Measurements from ENCODE around the gene SMIM5. TPM values are rescaled to one million over a fixed set of nuclear protein-coding genes. Genes with fewer than 3 reads are reported as not detected.
A peak's percentile ranks its signal among the peaks of the same experiment; 100 is the strongest.

Gene SMIM5
- total and polyA plus RNA-seq, 9 of the 15 experiments (the other 6 are each of a cell fraction or from before 2014, with no cell fraction given) = 0.08 TPM; not detected in 8

GRCh38 chr17:75666959-75667790 is 33.9 kb downstream of the SMIM5 start, which contains the start of the genes RECQL5 and SAP30BP (continued):
- TF ChIP-seq ZNF57 (CRISPR knock-in tag; IDR thresholded peaks at IDR 0.05) (no peak), PRDM10 (IDR thresholded peaks at IDR 0.05; ENCODE audit: partially characterized antibody) (peak; percentile 37), HNRNPUL1 (IDR thresholded peaks at IDR 0.05; ENCODE audit: low read length) (no peak), GABPA (tag; conservative IDR thresholded peaks at IDR 0.05; ENCODE audit: low read depth) (peak; percentile 95), CAMTA2 (CRISPR knock-in tag; conservative IDR thresholded peaks at IDR 0.05) (no peak), C11orf30 (IDR thresholded peaks at IDR 0.05; ENCODE audit: low read depth) (peak; percentile 100), SMARCA4 (IDR thresholded peaks at IDR 0.05) (no peak), RUNX1 (IDR thresholded peaks at IDR 0.05; ENCODE audit: low read depth) (no peak), UBTF (IDR thresholded peaks at IDR 0.05; ENCODE audit: borderline replicate concordance in 1 of 2, low read depth in 2 of 2, low read length in 2 of 2) (no peak), ZFP91 (CRISPR knock-in tag; IDR thresholded peaks at IDR 0.05) (no peak), ATF3 (IDR thresholded peaks at IDR 0.05) (peak; percentile 85), ATF3 (CRISPR knock-in tag; conservative IDR thresholded peaks at IDR 0.05) (peak; percentile 62; the same call in 1 of the 2 replicates), DIDO1 (tag; IDR thresholded peaks at IDR 0.05; ENCODE audit: low read depth) (peak; percentile 83), POLR2B (IDR thresholded peaks at IDR 0.05; ENCODE audit: low read depth, partially characterized antibody) (peak; percentile 84), MYC (IDR thresholded peaks at IDR 0.05; ENCODE audit: low read depth, low read length) (peak; percentile 75), MYC (CRISPR knock-in tag; IDR thresholded peaks at IDR 0.05; ENCODE audit: borderline replicate concordance, low read depth) (no peak), ZNF699 (CRISPR knock-in tag; IDR thresholded peaks at IDR 0.05; ENCODE audit: insufficient replicate concordance) (no peak), DACH1 (IDR thresholded peaks at IDR 0.05; ENCODE audit: partially characterized antibody) (no peak), FOXJ2 (tag; IDR thresholded peaks at IDR 0.05) (no peak), SMAD2 (IDR thresholded peaks at IDR 0.05; ENCODE audit: low read depth, low read length) (no peak)
